ENCODE measurements around the gene RAB27A. TPM values are rescaled to one million over a fixed set of nuclear protein-coding genes. Genes with fewer than 3 reads are reported as not detected.
A peak's percentile ranks its signal among the peaks of the same experiment; 100 is the strongest.

RAB27A gene
- total and polyA plus RNA-seq, 2 donors (not counting 3 experiments of a cell fraction or from before 2014, with no cell fraction given) = 7.3 to 30.9 TPM

DNA sequence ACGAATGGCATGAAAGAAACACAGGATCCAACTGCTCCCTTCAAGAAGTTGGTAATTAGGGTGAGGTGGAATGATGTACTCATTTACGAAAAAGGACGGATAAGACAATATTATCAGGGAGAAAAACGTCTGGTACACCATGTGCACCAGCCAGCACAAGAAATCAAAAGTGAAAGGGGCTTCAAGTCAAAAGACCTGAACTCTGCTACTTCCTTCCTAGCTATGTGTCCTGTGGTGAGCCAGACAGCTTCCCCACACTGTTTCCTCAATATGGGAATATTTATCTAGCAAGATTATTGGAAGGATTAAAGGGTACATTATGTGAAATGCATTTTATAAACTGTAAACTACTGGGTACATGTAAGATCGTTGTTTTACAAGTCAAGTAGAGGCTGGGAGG, 33.9 kb downstream of the RAB27A start:
- intact Hi-C loops (cut with micrococcal nuclease) = no loop called here
- Histone ChIP-seq H3K79me2 (ENCODE audit: control insufficient read depth, insufficient read depth, low read length) (no peaks in the 10 kb centered on the region), H3K36me3 (ENCODE audit: control insufficient read depth in 2 of 2, extremely low read depth in 1 of 2, insufficient read depth in 2 of 2, low read length in 2 of 2) (no peaks in the 10 kb centered on the region), H3K9me3 (replicated peaks; ENCODE audit: control insufficient read depth, insufficient read depth, low read length) (no peaks in the 10 kb centered on the region), H3K4me1 (ENCODE audit: control insufficient read depth, extremely low read depth, insufficient read depth, low read length) (no peaks in the 10 kb centered on the region), H3K4me2 (ENCODE audit: insufficient read depth, low read length) (peak overlapping the region; percentile 5), H3K9ac (replicated peaks; ENCODE audit: extremely low read depth, insufficient read depth, low read length) (no peak overlapping the region), H3K9me1 (replicated peaks; ENCODE audit: control insufficient read depth, extremely low read depth, insufficient read depth, low read length) (no peaks in the 10 kb centered on the region), H4K20me1 (replicated peaks; ENCODE audit: control insufficient read depth, extremely low read depth, insufficient read depth, low read length) (no peaks in the 10 kb centered on the region), H3K4me3 (replicated peaks in 1 of 3; ENCODE audit: insufficient read depth in 1 of 3, low read depth in 1 of 3, low read length in 3 of 3) (no peak overlapping the region), H3K27me3 (ENCODE audit: control insufficient read depth in 2 of 2, insufficient read depth in 2 of 2, low read length in 2 of 2) (no peaks in the 10 kb centered on the region), H2AFZ (ENCODE audit: low read depth, low read length) (peak overlapping the region; percentile 5), H3K27ac (ENCODE audit: insufficient read depth, low read depth, low read length) (no peak overlapping the region)
- TF ChIP-seq MAX (IDR thresholded peaks at IDR 0.05; ENCODE audit: insufficient read depth, insufficient read length) (no peak), POLR2A (IDR thresholded peaks at IDR 0.05; ENCODE audit: low read depth, low read length) (no peak), FOS (IDR thresholded peaks at IDR 0.05; ENCODE audit: borderline replicate concordance, insufficient read depth, low read length) (no peak), POLR2AphosphoS5 (IDR thresholded peaks at IDR 0.05; ENCODE audit: insufficient read depth, low read depth, low read length) (no peak)
- DNase-seq (ENCODE audit: low read depth, low spot score) (peak; percentile 9), FAIRE-seq (peak; percentile 12)
- POLR2A ChIA-PET = no interaction called here
- dilution Hi-C loops (cut with MboI; ENCODE audit: extremely low pct_ligation_motif_present, low sequenced_read_pairs) = no loop called here
- CTCF ChIA-PET = interaction anchor here (1.4 to 1.9 kb wide), 2 partner anchors 11 to 16 kb away, joined by 3 to 8 read pairs; no protein-coding TSS in a partner anchor
- BruUV-seq (replicated peaks) = no TSS peak

DNA sequence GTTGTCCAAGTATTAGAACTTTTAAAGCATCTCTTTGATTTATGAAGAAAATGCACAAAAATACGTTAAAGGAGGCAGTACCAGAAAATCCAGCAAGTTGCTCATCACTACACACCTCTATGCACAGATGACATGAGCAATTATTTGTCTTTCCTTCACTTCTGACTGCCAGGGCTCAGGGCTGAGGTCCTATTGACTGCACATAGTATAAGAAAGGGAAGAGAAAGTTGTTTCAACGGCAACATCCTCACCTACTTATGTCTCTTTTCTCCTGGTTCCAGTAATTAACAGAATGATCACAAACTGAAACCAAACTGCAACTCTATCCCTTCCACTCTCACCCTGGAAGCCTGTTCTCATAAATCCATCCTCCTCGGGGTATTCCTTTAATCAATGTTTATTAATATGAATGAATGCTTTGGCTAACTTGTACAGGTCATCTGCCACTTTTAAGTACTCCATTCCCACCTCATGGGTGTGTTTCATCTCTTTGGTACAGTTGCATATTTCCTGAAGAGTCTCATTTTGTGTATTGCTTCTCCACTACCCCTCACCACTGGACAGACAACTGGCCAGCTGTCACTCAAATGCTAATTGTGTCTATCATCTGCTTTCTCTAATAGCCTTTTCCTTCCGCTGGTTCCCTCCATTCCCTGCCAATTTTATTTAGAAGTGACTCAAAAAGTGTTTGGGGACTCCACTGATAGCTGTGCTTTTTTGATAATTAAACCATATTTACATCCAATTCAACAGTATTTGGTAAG, 34.5 kb downstream of the RAB27A start:
- no peaks in the 10 kb centered on the region for H3K27me3 ChIP-seq (ENCODE audit: control insufficient read depth in 2 of 2, insufficient read depth in 2 of 2, low read length in 2 of 2)
- ChIA-PET POLR2A (no interaction called here), CTCF (interaction anchor here (1.4 to 1.9 kb wide), 2 partner anchors 12 to 17 kb away, joined by 3 to 8 read pairs; no protein-coding TSS in a partner anchor)
- H3K9me1 ChIP-seq (replicated peaks; ENCODE audit: control insufficient read depth, extremely low read depth, insufficient read depth, low read length) = no peaks in the 10 kb centered on the region
- H3K36me3 ChIP-seq (ENCODE audit: control insufficient read depth in 2 of 2, extremely low read depth in 1 of 2, insufficient read depth in 2 of 2, low read length in 2 of 2) = no peaks in the 10 kb centered on the region
- TF ChIP-seq CTCF (IDR thresholded peaks at IDR 0.05; ENCODE audit: extremely low read depth in 1 of 2, insufficient read depth in 1 of 2, low read depth in 1 of 2, low read length in 2 of 2) (no peak), EZH2 (IDR thresholded peaks at IDR 0.05; ENCODE audit: borderline replicate concordance, low read depth, low read length, severe bottlenecking) (no peak), POLR2A (IDR thresholded peaks at IDR 0.05; ENCODE audit: low read depth, low read length) (no peak), FOS (IDR thresholded peaks at IDR 0.05; ENCODE audit: borderline replicate concordance, insufficient read depth, low read length) (no peak), POLR2AphosphoS5 (IDR thresholded peaks at IDR 0.05; ENCODE audit: insufficient read depth, low read depth, low read length) (no peak), GATA2 (IDR thresholded peaks at IDR 0.05; ENCODE audit: insufficient read depth, insufficient read length, low read depth, low read length) (no peak), MYC (IDR thresholded peaks at IDR 0.05; ENCODE audit: low read depth, low read length) (no peak), JUN (IDR thresholded peaks at IDR 0.05; ENCODE audit: borderline replicate concordance, insufficient read depth, insufficient read length, low read depth) (no peak), MAX (IDR thresholded peaks at IDR 0.05; ENCODE audit: insufficient read depth, insufficient read length) (no peak)
- H3K27ac ChIP-seq (ENCODE audit: insufficient read depth, low read depth, low read length) = no peak overlapping the region
- DNase-seq (ENCODE audit: low read depth, low spot score) (no peak), FAIRE-seq (no peak)
- dilution Hi-C loops (cut with MboI; ENCODE audit: extremely low pct_ligation_motif_present, low sequenced_read_pairs) = no loop called here
- H4K20me1 ChIP-seq (replicated peaks; ENCODE audit: control insufficient read depth, extremely low read depth, insufficient read depth, low read length) = no peaks in the 10 kb centered on the region
- no peak overlapping the region for H2AFZ ChIP-seq (ENCODE audit: low read depth, low read length)
- no peak overlapping the region for H3K4me3 ChIP-seq (replicated peaks in 1 of 3; ENCODE audit: insufficient read depth in 1 of 3, low read depth in 1 of 3, low read length in 3 of 3)
- BruUV-seq (replicated peaks) = no TSS peak
- no peaks in the 10 kb centered on the region for H3K4me1 ChIP-seq (ENCODE audit: control insufficient read depth, extremely low read depth, insufficient read depth, low read length)
- no peak overlapping the region for H3K9ac ChIP-seq (replicated peaks; ENCODE audit: extremely low read depth, insufficient read depth, low read length)
- no peaks in the 10 kb centered on the region for H3K79me2 ChIP-seq (ENCODE audit: control insufficient read depth, insufficient read depth, low read length)
- no peaks in the 10 kb centered on the region for H3K9me3 ChIP-seq (replicated peaks; ENCODE audit: control insufficient read depth, insufficient read depth, low read length)
- intact Hi-C loops (cut with micrococcal nuclease) = no loop called here
- peak overlapping the region; percentile 11 for H3K4me2 ChIP-seq (ENCODE audit: insufficient read depth, low read length)
